ENCODE results near the gene SLC38A8.
A peak's percentile ranks its signal among the peaks of the same experiment; 100 is the strongest.

The SLC38A8 gene

GRCh38 chr16:83994087-83994486 is 48.5 kb downstream of the SLC38A8 start:
- DNase-seq, result no peak

- peak in 1 of 2 experiments; percentile 6 for DNase-seq
Observed at GRCh38 chr16:83992624-83993023, 50.0 kb downstream of the SLC38A8 start.

- DNase-seq, result no peak
Observed at GRCh38 chr16:83990492-83990891, 52.1 kb downstream of the SLC38A8 start.

DNA sequence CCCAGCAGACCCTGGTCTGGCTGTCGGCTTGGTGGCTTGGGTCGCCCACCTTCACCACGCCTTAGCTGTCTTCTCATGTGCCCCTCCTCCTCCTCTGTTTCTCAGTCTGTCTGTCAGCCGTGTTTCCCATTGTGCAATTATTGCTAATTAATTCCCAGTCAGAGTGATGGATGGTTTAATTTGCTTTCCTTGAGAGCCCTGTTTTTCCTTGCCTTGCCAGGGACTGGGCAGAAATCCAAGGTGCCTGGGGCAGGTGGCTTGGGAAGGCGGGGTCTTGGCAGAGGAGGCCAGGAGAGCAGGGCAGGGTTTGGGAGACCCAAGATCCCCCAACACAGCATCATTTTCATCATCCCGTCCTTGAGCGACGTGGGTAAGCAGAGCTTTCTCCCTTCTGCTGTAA is 53.3 kb downstream of the SLC38A8 start:
- peak in 1 of 2 experiments; percentile 43 for DNase-seq

GRCh38 chr16:83983491-83983890 is 59.1 kb downstream of the SLC38A8 start:
- no peak for DNase-seq

DNA sequence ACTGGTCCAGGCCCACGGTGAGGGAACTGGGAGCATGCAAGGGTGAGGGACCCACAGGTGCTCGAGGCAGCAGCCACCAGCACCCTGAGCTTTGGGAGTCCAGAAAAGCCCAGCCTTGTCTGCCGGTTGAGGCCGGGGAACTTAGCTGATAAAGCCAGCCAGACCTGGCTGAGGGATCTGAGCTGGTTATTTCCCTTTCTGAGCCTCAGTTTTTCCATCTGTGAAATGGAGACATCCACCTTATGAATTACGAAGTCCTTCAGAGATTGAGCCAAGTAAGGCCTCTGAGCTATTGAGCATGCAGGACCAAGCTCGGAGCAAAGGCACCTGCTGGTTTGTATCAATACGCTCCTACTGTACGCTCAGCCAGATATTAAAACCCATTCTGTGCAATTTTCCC is 60.8 kb downstream of the SLC38A8 start:
- DNase-seq, result no peak

- DNase-seq, result no peak
Observed at GRCh38 chr16:83980794-83981193, 61.8 kb downstream of the SLC38A8 start.

GRCh38 chr16:83979441-83979840 is 63.2 kb downstream of the SLC38A8 start:
- DNase-seq, result no peak

- no peak for DNase-seq
Observed at GRCh38 chr16:83978401-83978904, 64.1 kb downstream of the SLC38A8 start.

DNA sequence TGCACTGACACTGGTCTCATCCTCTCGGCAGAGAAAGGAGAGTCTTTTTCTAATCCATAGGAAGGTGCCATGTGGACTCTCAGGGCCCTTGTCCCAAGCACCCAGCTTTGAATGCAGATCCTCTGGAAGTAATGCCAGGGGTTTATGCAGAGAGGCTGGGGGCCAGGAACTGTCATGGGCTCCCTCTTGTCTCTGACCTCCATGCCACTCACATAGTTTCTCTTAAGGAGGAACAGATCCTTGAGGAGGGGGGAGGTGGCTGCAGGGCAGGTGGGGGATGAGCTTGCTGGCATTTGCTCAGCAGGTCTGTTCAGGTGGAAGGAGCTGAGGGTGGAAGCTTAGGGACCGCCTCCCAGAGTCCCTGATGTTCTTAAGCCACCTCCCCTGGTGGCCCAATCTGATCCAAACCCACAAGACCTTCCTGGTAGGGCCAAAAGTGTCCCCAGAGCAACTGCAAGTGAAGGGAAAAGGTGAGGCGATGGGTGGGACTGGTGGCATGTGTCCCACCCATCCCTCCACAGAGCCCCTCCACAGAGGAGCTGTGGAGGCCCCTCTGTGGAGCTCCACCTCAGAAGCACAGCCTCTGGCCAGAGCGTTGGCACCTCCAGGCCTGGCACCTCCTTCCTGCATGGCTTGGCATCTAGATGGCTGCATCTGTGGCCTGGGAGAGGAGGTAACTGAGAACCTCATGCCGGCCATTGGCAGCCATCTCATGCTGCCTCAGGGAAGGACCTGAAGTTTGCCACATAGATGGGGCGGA is 65.4 kb downstream of the SLC38A8 start:
- no peak for DNase-seq

DNA sequence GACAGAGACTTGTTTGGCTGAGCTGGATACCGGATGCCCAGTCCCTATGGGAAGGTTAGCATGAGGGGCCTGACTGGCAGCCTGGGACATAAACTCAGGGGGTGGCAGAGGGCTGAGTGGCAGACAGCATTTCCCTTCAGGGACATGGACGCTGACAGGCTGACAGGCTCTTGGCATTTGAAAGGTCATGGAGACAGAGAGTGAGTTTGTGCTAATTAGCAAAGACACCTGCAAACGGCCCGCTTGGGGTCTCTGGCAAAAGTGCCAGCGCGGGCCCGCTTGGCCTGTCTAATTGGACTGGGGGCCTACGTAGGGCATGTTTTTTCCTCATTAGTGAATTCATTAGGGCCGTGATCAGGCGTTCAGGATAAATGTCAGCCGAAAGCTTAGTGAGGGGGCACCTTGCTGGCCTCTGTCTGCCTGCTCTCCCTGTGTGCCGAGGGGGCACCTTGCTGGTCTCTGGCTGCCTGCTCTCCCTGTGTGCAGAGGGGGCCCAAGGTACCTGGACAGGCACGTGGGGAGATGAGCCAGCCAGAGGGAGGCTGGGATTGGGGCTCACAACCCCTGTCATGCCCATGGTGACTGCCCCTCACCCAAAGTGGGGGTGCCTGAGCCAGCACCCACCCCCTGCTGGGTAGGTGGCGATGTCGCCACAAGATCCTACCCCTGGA is 66.9 kb downstream of the SLC38A8 start:
- DNase-seq, result no peak

DNA sequence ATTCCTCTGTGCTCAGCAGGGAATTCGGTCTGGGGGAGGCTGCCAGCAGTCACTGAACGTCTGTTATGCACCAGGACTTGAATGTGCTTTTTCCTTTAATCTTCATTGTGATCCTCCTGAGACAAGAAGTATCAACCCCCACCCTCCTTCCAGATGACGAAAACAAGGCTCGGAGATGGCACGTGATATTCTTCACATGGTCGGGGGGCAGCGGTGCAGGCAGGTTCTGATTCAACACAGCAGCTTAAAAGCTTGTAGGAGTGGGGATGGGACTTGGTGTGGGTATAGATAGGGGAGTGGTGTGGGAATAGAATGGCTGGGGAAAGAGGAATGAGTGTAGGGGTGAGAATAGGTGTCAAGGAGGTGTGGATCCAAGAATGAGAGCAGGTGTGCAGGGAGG is 68.1 kb downstream of the SLC38A8 start:
- DNase-seq, result no peak

DNA sequence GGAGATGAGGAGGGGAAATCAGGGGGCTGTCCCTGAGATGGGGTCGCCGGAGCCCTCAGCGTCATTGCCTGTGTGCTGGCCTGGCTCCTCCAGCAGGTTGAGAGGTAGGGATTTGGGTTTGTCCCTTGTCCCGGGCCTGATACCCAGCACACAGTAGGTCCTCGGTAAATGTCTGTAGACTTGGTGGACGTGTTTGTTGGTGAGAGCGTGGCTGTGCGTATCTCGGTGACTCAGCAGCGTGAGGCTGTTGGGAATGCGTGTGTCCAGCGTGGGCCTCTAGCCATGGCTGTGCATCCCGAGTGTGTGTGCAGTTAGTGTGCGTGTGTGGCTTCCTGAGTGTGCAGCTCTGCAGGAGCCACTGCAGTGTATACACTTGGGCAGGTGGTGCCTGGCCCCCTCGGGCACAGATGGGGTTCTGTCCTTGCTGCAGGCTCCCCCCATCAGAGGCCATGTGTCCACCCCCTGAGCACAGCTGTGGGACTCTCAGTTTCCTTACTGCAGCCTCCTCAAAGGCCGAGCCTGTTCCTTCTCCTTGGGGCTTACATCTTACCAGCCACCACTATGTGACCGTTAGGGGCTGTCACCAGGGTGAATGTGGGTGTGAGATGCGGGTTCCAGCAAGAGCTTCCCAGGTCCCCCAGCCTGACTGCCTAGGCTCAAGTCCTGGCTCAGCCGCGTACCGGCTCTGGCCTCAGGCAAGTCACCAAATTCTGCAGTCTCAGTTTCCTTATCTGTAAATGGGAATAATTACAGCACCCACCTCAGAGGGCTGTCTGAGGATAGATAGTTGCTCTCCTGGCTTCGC is 68.8 kb downstream of the SLC38A8 start:
- no peak for DNase-seq

- no peak for DNase-seq
Observed at GRCh38 chr16:83973077-83973476, 69.5 kb downstream of the SLC38A8 start.

GRCh38 chr16:83972256-83973008 is 70.2 kb downstream of the SLC38A8 start:
- DNase-seq, result no peak

- DNase-seq, result no peak
Observed at GRCh38 chr16:83971165-83972130, 71.1 kb downstream of the SLC38A8 start.

DNA sequence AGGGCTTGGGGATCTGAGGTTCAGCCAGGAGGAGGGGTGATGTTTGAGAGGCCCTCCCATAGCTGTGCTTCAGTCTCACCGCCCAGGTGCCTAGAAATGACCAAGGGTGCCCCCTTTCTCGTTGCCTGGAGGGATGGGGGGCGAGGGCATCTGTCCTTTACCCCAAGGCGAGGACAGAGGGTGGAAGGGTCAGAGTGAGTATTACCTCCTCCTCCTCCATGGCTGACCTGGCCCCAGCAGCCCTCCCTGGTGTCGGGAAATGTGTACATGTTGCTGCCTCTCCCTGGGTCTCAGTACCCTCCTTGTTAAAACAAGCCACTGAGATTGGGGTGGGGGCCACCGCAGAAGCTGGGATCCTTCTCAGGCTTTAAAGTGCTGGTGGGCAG is 72.2 kb downstream of the SLC38A8 start:
- no peak for DNase-seq

DNA sequence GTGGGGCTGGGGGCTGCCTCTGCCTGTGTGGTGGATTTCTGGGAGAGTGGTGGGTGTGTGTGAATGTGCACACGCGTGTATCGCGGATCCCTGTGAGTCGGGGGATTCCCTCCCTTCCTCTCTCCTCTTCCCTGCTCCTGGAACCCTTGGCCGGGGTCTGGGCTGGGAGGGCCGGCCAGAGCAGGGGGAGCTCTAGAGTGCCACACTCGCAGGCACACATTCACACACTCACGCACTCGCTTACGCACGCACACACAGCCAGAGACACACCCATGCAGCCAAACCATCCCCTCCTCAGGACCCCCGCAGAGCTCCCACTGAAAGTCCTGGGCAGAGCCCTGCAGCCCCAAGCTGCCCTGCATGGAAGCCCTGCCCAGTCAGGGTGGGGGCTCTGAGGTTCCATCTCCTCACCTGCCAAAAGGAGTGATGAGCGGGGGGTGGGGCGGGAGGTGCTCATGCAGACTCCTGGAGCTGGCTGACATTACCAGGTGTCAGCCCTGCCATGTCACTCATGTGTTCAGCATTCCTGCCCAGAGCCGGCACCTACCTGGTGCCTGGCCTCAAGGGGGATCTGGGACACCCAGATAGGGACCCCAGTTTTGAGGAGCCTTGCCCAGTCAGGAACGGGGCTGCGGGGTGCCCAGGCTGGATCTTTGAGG is 72.7 kb downstream of the SLC38A8 start:
- DNase-seq, result no peak

- no peak for DNase-seq
Observed at GRCh38 chr16:83968891-83969649, 73.5 kb downstream of the SLC38A8 start.

DNA sequence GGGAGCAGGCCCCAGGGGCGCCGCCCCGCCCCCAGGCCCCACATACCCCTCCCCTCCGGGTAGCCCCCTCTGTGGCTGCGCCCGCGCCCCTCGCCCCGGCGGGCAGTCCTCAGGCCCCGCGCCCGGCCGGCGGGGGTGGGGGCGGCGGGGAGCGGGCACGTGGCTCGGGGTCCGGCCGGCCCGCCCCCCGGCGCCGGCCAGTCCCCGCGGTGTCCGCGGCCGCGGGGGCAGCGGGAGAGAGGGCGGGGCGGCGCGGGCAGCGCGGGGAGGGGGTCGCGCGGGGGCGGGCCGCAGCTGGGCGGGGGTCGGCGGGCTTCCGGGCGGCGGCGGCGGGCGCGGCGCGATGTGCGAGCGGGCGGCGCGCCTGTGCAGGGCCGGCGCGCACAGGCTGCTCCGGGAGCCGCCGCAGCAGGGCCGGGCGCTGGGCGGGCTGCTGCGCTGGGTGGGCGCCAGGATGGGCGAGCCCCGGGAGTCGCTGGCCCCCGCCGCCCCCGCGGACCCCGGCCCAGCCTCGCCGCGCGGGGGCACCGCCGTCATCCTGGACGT is 74.2 kb downstream of the SLC38A8 start:
- DNase-seq, result peak in 1 of 2 experiments; percentile 6
